Kidney epithelial cell (primary cell): ENCODE results near the gene CXCL1. TPM values are rescaled to one million over a fixed set of nuclear protein-coding genes. Genes with fewer than 3 reads are reported as not detected.

Experiments
- DNase-seq: peaks from one replicate; pipeline ENCODE4 v3.0.0-alpha.2; 2010; ENCODE audit warnings: low read depth
- H3K27me3 ChIP-seq: 2 replicates; pipeline ENCODE4 v1.6.0; 2011; ENCODE audit warnings: low read length; ENCODE audit not compliant: control insufficient read depth, insufficient read depth
- H3K36me3 ChIP-seq: 2 replicates; pipeline ENCODE4 v1.5.1; 2011; ENCODE audit warnings: low read length; ENCODE audit not compliant: control insufficient read depth, insufficient read depth
- H3K4me3 ChIP-seq: 2 replicates; pipeline ENCODE4 v1.5.1; 2011; ENCODE audit warnings: low read depth, mild to moderate bottlenecking, control low read depth, low read length
- total RNA-seq: library from RNA; depleted of rRNA; stranded (reverse); fragments of >200 nt; gene quantifications from 2 replicates; pipeline ENCODE4 v1.2.3, GENCODE V29; 2015
- TF ChIP-seq, protein P1 (sequence below): IDR thresholded peaks from 2 replicates; pipeline ENCODE4 v1.5.1; 2011; ENCODE audit warnings: mild to moderate bottlenecking, moderate library complexity, low read length, control low read depth, inconsistent platforms; ENCODE audit not compliant: insufficient read depth, poor library complexity, severe bottlenecking

Gene CXCL1
- total RNA-seq, 1 donor from 2014 or later, result 75.9 TPM

DNA sequence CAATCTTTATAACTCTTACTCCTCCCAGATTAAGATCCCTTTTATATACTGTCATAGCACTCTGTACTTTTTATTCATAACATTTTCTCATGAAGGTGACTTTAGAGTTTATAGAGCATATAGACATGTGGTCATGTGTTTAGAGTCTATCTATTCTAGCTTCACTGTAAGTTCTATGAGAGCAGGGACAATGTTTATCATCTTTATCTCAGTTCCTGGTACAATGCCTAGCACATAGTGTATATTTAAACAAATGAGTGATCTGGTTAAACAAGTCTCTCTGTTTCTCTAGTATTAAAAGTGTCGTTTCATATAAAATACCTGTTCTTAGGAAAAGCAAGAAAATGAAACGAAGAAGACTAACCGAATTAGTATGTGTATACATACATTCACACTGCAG, 29.5 kb upstream of the CXCL1 start:
- Histone ChIP-seq H3K4me3 (no peak overlapping the region), H3K36me3 (no peaks in the 10 kb centered on the region), H3K27me3 (no peaks in the 10 kb centered on the region)
- no peak for DNase-seq
- TF ChIP-seq, protein P1, sequence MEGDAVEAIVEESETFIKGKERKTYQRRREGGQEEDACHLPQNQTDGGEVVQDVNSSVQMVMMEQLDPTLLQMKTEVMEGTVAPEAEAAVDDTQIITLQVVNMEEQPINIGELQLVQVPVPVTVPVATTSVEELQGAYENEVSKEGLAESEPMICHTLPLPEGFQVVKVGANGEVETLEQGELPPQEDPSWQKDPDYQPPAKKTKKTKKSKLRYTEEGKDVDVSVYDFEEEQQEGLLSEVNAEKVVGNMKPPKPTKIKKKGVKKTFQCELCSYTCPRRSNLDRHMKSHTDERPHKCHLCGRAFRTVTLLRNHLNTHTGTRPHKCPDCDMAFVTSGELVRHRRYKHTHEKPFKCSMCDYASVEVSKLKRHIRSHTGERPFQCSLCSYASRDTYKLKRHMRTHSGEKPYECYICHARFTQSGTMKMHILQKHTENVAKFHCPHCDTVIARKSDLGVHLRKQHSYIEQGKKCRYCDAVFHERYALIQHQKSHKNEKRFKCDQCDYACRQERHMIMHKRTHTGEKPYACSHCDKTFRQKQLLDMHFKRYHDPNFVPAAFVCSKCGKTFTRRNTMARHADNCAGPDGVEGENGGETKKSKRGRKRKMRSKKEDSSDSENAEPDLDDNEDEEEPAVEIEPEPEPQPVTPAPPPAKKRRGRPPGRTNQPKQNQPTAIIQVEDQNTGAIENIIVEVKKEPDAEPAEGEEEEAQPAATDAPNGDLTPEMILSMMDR, result no peak

DNA sequence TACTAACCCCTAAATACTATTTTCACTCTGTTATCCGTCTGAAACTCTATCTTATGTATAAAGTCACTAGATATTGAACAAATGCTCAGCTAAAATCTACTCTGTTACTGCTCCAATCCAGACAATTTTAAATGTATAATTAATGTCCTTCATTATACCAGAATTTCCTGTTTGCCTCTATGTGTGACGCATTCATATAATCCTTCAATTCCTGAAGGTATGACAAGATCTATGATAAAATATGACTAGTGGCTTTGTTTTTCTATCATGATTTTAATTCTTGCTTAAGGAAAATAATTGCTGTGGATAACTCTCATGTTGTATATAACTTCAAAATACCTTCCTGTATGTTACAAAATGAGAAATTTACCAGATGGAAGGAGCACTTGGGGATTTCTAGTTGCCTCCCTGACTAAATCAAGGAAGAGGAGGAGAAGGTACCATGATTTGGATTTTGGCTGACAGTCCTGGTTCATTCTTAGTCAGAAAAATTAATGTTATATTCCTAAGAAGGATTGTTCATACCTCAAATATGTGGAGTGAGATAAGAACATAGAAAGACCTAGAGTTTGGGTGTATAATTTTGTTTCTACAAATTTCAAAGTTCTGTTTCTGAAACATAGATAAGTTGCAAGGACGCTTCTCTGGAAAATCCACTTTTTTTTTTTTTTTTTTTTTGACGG, 27.8 kb upstream of the CXCL1 start:
- H3K36me3 ChIP-seq, result no peaks in the 10 kb centered on the region
- H3K27me3 ChIP-seq, result no peaks in the 10 kb centered on the region
- DNase-seq, result no peak
- TF ChIP-seq, protein P1, result no peak
- H3K4me3 ChIP-seq, result no peak overlapping the region

DNA sequence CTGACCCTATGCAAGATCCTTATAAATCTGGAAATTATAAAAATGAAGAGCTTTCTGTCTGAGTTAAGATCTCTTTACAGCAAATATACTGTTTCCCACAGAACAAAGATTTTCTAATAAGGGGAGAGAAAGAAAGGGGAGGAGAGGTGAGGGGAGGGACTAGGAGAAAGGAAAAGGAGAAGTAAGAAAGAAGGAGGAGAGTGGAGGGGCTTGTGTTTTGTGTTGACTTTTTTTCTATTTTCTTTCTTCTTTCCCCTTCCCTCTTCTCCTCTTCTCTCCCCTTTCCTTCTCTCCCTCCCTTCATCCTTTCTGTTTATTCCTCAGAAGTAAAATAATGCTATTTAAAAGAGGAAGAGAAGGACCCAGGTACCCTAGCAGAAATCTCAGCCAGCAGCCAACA, 26.5 kb upstream of the CXCL1 start:
- H3K36me3 ChIP-seq, result no peaks in the 10 kb centered on the region
- DNase-seq, result no peak
- TF ChIP-seq, protein P1, result no peak
- no peaks in the 10 kb centered on the region for H3K27me3 ChIP-seq
- H3K4me3 ChIP-seq, result no peak overlapping the region

DNA sequence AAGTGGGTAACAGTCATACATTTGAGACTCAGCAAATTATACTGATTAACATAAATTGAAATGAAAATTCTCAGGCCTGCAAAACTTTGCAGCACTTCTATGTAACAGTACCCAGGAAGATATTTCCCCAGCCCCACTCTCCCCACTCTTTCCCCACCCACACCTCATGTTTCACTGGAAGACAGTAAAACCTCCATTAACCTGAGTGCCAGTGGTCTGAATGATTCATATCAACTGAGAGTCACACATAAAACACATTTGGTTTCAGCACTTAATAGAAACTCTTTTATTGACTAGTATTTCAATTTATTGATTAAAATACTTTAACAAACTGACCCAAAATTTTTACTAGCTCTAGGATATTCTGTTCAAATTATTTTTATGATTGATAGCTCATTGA, 25.8 kb upstream of the CXCL1 start:
- no peak overlapping the region for H3K4me3 ChIP-seq
- no peaks in the 10 kb centered on the region for H3K27me3 ChIP-seq
- no peaks in the 10 kb centered on the region for H3K36me3 ChIP-seq
- TF ChIP-seq, protein P1, result no peak
- DNase-seq, result no peak

DNA sequence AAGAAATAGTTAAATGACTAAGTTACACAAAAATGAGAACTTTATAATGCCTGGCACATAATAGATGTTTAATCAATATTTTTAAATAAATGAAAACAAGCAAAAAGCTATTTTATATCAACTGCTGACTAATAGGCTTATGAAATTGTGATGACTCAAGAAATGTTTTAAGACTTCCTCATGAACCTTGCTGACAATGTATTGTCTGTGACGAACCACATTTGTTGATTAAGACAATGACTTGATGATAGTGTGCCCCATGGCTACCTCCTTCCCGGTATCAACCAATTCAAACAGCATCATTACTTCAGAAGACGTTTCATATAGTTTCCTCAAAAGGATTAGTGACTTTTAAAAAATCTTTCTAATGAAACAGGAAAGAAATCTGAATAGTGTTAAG, 24.8 kb upstream of the CXCL1 start:
- Histone ChIP-seq H3K36me3 (no peaks in the 10 kb centered on the region), H3K4me3 (no peak overlapping the region), H3K27me3 (no peaks in the 10 kb centered on the region)
- DNase-seq, result no peak
- TF ChIP-seq, protein P1, result no peak

DNA sequence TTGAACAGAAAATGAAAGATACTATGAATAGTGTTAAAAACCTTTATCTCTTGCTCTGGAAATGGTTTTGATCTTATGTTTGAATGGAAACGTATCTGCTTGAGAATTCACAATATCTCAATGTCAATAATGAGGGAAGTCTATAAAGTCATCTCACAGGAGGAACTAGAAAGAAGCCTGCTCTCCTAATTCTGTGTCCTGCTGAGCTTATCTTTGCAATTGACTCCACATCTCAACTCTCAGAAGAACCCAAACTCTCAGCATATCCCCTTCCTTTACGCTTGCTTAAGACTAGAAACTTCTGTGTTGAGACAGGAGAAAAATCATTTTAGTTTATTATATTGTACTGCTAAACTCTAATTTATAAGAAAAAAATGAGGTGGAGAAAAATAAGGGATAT, 24.4 kb upstream of the CXCL1 start:
- Histone ChIP-seq H3K36me3 (no peaks in the 10 kb centered on the region), H3K27me3 (no peaks in the 10 kb centered on the region), H3K4me3 (no peak overlapping the region)
- TF ChIP-seq, protein P1, result no peak
- DNase-seq, result no peak
